Stimulated activated CD8-positive, alpha-beta memory T cell treated with anti-CD3 and anti-CD28 coated beads, Interleukin-4, amount 100 ng/mL, for 48 hours (primary cell): Measurements from ENCODE around the gene SRF.

Experiments
- DNase-seq: peaks from one replicate; pipeline ENCODE4 v3.0.0-alpha.2; 2020

The SRF gene

GRCh38 chr6:43219119-43219518 is 48.0 kb downstream of the SRF start:
- no peak for DNase-seq

DNA sequence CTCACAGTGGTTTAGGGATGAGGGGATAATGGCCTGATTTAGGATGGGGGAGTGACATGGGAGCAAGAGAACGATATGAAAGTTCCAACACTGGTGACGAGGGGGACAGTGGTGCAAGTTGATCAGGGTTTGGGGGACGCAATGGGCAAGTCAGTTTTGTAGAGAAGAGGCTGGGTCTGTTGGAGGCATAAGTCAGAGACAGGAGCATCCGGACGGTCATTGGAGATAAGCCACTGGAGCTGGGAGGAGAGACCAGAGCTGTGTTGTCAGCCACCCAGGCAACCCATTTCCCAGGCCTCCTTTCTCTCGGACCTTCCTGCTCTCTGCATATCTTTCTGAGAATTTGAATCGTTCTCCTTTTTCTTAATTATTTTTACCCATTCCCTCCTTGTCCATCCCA is 48.7 kb downstream of the SRF start:
- no peak for DNase-seq

DNA sequence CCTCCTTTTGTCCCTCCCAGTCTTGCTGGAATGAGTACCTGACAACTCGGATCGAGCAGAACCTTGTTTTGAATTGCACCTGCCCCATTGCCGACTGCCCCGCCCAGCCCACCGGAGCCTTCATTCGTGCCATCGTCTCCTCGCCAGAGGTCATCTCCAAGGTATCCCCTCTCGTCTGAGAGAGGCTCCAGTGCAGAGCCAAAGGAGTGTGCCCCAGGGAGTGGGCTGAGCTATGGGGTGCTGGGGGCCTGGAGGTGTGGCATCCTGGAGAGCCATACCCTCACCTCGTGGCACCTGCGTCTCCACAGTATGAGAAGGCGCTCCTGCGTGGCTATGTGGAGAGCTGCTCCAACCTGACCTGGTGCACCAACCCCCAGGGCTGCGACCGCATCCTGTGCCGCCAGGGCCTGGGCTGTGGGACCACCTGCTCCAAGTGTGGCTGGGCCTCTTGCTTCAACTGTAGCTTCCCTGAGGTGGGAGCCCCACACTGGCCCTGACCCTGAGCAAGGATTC is 49.4 kb downstream of the SRF start:
- DNase-seq, result no peak

DNA sequence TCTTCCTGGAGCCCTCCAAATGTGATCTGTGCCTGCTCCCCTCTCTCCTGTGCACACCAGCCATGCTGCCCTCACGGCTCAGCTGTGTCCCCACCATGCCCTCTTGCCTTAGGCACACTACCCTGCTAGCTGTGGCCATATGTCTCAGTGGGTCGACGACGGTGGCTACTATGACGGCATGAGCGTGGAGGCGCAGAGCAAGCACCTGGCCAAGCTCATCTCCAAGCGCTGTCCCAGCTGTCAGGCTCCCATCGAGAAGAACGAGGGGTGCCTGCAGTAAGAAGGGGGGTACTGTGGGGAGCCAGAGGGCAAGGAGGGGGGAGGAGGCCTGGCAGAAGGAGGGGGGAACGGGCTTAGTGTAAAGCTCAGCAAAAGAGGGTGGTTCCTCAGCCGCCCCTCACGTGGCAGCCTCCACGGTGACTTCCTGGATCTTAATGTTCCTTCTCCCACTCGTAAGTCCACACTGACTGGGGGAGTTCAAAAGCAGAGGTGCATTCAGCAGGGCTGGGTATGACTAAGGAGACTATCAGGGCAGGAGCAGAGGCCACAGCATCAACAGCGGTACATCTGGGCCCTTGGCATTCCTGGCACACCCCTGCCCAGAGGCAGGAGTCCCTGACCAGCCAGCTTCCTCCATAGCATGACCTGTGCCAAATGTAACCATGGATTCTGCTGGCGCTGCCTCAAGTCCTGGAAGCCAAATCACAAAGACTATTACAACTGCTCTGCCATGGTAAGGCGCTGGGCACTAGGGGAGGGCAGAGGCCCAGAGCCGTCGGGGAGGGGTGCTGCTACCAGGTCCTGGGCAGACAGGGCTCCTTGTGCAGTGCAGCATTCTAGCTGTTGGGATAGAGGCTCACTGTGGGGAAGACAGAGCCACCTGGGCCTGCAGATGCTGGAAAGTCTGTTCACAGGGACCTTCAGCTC is 50.2 kb downstream of the SRF start:
- DNase-seq, result no peak

DNA sequence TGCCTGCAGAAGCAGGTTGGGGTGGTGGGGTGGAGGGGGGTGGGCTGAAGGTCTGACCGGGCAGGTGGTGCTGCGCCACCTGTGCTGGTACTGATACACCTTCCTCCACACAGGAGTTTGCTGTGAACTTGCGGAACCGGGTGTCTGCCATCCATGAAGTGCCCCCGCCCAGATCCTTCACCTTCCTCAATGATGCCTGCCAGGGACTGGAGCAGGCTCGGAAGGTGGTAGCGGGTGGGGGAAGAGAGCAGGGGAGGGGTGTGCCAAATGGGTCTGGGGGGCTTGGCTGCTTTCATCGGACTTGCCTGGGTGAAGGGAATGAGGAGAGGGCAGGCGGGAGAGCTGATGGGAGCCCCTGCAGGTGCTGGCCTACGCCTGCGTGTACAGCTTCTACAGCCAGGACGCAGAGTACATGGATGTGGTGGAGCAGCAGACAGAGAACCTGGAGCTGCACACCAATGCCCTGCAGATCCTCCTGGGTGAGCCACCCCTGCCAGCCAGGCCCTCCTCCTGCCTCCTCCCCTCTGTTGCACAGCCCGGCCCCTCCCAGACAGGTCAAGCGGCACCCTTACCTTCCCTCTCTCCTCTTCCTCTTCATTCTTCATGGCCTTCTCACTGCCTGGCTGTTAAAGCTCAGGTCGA is 51.5 kb downstream of the SRF start:
- no peak for DNase-seq

GRCh38 chr6:43223175-43223574 is 52.1 kb downstream of the SRF start:
- DNase-seq, result no peak

- no peak for DNase-seq
Observed at GRCh38 chr6:43226192-43226851, 55.3 kb downstream of the SRF start.

- DNase-seq, result peak; percentile 87
Observed at GRCh38 chr6:43228951-43229802, 58.1 kb downstream of the SRF start, which contains the start of gene DNPH1. Gene DNPH1 (minus strand): TSS chr6:43229481. CDS start chr6:43229456, 25 bp downstream.

DNA sequence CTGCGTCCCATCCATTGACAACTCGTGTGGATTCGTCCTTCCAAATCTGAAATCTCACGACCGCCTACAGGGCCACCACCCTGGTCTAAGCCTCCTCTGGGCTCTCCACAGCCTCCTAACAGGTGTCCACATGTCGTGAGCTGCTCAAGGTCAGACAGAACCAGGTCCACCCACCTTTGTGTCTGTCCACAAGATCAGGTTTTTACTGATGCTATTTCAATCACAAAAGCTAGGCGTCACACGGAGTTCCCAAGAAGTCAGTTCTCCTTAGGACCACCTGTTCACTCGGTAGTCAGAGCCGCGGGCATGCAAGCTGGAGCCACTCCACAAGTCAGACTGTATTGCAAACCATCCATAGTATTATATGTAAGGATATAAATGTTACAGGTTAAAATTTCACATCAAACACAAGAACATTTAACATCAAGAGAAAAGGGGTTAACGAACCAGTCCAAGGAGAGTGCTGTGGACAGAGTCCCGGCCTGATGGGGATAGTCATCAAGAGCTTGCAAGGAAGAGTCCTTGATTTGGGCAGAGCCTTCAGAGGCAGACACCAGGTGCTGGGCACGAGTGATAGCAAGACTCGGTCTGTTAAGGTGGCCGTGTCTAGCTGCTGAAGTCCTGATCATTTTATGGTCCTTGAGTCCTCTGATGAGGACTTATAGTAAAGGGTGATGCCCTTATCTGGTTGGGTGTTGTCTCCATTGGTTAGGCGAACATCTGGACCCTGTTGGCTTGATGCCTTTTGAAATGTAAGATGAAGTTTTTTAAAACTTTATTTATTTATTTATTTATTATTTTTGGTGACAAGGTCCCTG is 58.9 kb downstream of the SRF start:
- peak; percentile 22 for DNase-seq

DNA sequence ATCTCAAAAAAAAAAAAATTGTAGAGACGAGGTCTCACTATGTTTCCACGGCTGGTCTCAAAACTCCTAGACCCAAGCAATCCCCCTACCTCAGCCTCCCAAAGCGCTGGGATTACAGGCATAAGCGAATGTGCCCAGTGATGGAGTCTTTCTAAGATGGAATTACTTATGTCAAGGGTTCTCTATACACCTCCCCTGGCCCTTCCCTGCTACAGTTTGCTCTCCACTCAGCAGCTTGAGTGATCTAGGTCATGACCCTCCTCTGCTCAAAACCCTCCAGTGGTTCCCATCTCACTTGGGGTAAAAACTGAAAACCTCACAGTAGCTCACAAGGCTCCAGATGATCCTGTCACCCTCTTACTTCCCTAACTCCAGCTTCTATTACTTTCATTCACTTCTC is 60.0 kb downstream of the SRF start:
- DNase-seq, result no peak
